Inflammatory macrophage treated with lipopolysaccharide for 4 hours (primary cell): ENCODE results near the gene RXFP4.
A peak's percentile ranks its signal among the peaks of the same experiment; 100 is the strongest.
"Not testable (repeated sequence)": the region's sequence is repeated elsewhere in the genome, so short reads cannot be mapped to it uniquely, and the experiment has no call there.

Experiments used
- DNase-seq: peaks from one replicate; pipeline ENCODE4 v3.0.0-alpha.2; 2020

RXFP4 gene

GRCh38 chr1:155979597-155980343, 38.3 kb downstream of the RXFP4 start:
- no peak for DNase-seq

- peak; percentile 82 for DNase-seq
These were observed 40.0 kb downstream of the RXFP4 start for GRCh38 chr1:155981266-155982088.

- no peak for DNase-seq
These were observed 40.7 kb downstream of the RXFP4 start for GRCh38 chr1:155982106-155982505.

GRCh38 chr1:155983191-155984024, 42.0 kb downstream of the RXFP4 start:
- DNase-seq, result no peak

- DNase-seq, result no peak
These were observed 42.9 kb downstream of the RXFP4 start for GRCh38 chr1:155984341-155984740.

- not testable (repeated sequence) for DNase-seq
These were observed 43.6 kb downstream of the RXFP4 start for GRCh38 chr1:155984903-155985645.

GRCh38 chr1:155989242-155990004, 48.0 kb downstream of the RXFP4 start:
- DNase-seq, result peak; percentile 74

GRCh38 chr1:155990005-155990739, 48.7 kb downstream of the RXFP4 start:
- DNase-seq, result peak; percentile 97
